Stimulated activated CD4-positive, alpha-beta T cell treated with anti-CD3 and anti-CD28 coated beads, TNF-alpha, amount 100 ng/mL, for 1 hour (primary cell): ENCODE measurements around the gene ABHD8.
"Not testable (repeated sequence)": the region's sequence is repeated elsewhere in the genome, so short reads cannot be mapped to it uniquely, and the experiment has no call there.

ENCODE experiments used
- DNase-seq, 3 donors: peaks; one replicate each; pipeline ENCODE4 v3.0.0-alpha.2; 2020; ENCODE audit warnings: low read depth in 3 of 3, low spot score in 1 of 3

Gene ABHD8

GRCh38 chr19:17300992-17301619, 2.1 kb downstream of the ABHD8 start:
- no peak for DNase-seq

- DNase-seq, result no peak
Observed at GRCh38 chr19:17296976-17297375, 6.2 kb downstream of the ABHD8 start.

GRCh38 chr19:17296273-17296672, 7.0 kb downstream of the ABHD8 start:
- DNase-seq, result no peak

GRCh38 chr19:17295551-17295950, 7.7 kb downstream of the ABHD8 start:
- DNase-seq, result not testable (repeated sequence)

- peak in 1 of 3 donors; percentile 46 for DNase-seq
Observed at GRCh38 chr19:17294051-17294891, 9.0 kb downstream of the ABHD8 start.

GRCh38 chr19:17293605-17294004, 9.6 kb downstream of the ABHD8 start:
- no peak for DNase-seq

GRCh38 chr19:17292301-17293074, 10.7 kb downstream of the ABHD8 start:
- DNase-seq, result peak; percentile 36 to 81 (median 49)

GRCh38 chr19:17289489-17289888, 13.7 kb downstream of the ABHD8 start:
- no peak for DNase-seq

GRCh38 chr19:17286752-17287151, 16.5 kb downstream of the ABHD8 start:
- no peak for DNase-seq

- DNase-seq, result no peak
Observed at GRCh38 chr19:17286263-17286662, 17.0 kb downstream of the ABHD8 start.

GRCh38 chr19:17285415-17286135, 17.6 kb downstream of the ABHD8 start:
- DNase-seq, result no peak

GRCh38 chr19:17283504-17283996, 19.7 kb downstream of the ABHD8 start:
- no peak for DNase-seq

GRCh38 chr19:17282488-17283125, 20.6 kb downstream of the ABHD8 start:
- peak in 2 of 3 donors; percentile 58 to 74 for DNase-seq

- peak in 1 of 3 donors; percentile 34 for DNase-seq
Observed at GRCh38 chr19:17281391-17282304, 21.6 kb downstream of the ABHD8 start, which contains the start of gene ANKLE1. TSS of gene ANKLE1 (plus strand) at chr19:17281901. CDS start at chr19:17281921, 20 bp downstream.

- DNase-seq, result no peak
Observed at GRCh38 chr19:17279436-17279835, 23.8 kb downstream of the ABHD8 start.

GRCh38 chr19:17275441-17276175, 27.6 kb downstream of the ABHD8 start:
- no peak for DNase-seq

GRCh38 chr19:17274892-17275291, 28.3 kb downstream of the ABHD8 start:
- not testable (repeated sequence) for DNase-seq

GRCh38 chr19:17268754-17269153, 34.5 kb downstream of the ABHD8 start:
- DNase-seq, result no peak
